NCI-H446 (cell line): ENCODE data around the gene MKLN1.
"Not testable (repeated sequence)": the region's sequence is repeated elsewhere in the genome, so short reads cannot be mapped to it uniquely, and the experiment has no call there.

ENCODE experiments used
- DNase-seq, 2 experiments: peaks; one replicate each; lab custom pipeline; 2025; lab: John Stamatoyannopoulos, UW

MKLN1 gene

DNA sequence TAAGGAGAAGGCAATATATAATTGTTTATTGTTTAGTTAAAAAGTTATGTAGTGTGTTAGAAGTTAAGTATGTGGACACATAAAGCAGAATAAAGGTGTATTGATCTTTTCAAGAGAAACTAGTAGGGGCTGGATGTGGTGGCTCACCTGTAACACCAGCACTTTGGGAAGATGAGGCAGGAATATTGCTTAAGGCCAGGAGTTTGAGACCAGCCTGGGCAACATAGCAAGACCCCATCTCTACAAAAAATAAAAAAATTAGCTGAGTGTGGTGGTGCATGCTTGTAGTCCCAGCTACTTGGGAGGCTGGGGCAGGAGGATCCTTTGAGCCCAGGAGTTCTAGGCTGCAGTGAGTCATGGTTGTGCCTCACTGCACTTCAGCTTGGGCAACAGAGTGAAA, 135.0 kb downstream of the MKLN1 start:
- DNase-seq, result not testable (repeated sequence)

DNA sequence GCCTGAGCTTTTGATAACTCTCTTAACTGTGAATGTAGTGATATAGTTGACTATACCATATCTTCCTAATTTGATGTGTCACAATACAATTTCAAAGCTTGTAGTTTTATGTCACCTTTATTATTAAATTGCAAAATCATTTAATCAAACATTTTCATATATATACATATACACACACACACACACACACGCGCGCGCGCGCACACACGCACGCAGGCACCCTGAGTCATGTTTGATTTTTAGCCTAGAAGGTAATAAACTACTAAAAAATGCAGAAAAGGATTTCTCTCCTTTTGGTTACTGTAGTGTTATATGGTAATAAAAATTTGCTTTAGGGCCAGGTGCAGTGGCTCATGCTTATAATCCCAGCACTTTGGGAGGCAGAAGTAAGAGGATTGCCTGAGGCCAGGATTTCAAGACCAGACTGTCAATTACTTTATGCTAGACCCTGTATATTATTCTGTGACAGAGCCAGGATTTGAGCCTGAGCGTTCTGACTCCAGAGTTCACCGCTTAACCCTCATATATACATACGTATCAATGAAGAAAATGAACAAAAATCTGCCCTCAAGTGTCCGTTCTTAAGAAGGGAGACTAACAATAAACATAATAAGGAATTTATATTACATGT, 139.2 kb downstream of the MKLN1 start:
- DNase-seq, result no peak

DNA sequence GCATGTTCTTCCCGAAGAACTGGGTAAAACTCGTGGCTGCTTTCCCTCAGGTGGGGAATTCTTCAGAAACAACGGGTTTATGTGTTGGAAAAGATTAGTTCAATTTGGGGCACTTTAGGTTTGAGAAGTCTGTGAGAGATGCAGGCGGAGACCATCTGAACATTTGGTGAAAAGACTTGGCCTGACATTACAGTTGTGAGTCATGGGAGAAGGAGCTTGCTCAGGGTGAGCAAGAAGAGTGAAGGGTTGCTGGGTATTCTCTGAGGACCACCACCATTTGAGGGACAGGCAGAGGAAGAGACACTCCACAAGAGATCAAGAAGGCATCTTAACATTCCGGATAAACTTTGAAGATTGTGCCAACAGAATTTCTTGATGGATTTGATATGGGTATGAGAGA, 140.1 kb downstream of the MKLN1 start:
- DNase-seq, result no peak

DNA sequence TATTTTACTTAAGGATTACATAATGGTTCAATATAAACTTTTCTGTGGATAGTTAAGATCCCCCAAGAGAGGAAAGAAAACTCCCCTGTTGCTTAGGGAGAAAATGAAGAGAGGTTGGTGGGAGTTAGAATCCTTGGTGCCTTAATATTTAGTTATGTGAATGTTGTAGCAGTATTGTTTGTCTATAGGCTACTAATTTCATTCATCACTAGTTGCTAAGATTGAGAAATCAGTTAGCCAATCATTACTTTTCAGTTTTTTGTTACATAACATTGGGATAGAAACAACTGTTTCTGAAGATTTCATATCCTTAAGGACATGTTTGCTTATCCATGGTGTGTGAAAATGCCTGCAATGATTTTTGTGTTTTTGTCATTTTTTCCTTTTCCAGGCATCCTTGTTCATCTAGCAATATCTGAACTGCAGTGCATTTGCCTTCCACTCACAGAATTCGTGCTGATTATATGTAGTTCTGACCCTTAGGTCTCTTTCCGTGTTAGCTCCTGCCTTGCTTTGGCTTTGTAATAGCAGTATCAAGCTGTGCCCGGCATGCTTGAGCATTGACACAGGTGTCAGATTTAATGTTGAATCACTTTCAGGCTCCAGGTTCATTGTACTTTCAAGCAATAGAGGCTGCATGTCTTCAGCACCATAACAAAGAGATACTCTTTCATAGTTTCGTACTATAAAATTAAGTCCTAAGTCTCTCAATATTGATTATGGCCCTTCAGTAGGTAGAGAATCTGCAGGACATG, 143.8 kb downstream of the MKLN1 start:
- DNase-seq, result no peak

DNA sequence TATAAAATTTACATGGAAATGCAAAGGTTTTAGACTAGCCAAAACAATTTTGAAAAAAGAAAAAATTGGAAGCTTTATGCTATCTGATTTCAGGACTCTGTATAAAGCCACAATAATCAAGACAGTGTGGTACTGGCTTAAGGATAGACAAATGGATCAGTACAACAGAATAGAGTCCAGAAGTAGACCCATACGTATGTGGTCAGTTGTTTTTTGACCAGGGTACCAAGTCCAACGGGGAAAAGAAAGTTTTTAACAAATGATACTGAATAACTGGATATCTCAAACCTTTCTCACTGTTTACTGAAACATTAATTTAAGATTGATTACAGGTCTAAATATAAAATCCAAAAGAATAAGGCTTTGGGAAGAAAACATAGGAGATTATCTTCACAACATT, 149.1 kb downstream of the MKLN1 start:
- DNase-seq, result no peak

DNA sequence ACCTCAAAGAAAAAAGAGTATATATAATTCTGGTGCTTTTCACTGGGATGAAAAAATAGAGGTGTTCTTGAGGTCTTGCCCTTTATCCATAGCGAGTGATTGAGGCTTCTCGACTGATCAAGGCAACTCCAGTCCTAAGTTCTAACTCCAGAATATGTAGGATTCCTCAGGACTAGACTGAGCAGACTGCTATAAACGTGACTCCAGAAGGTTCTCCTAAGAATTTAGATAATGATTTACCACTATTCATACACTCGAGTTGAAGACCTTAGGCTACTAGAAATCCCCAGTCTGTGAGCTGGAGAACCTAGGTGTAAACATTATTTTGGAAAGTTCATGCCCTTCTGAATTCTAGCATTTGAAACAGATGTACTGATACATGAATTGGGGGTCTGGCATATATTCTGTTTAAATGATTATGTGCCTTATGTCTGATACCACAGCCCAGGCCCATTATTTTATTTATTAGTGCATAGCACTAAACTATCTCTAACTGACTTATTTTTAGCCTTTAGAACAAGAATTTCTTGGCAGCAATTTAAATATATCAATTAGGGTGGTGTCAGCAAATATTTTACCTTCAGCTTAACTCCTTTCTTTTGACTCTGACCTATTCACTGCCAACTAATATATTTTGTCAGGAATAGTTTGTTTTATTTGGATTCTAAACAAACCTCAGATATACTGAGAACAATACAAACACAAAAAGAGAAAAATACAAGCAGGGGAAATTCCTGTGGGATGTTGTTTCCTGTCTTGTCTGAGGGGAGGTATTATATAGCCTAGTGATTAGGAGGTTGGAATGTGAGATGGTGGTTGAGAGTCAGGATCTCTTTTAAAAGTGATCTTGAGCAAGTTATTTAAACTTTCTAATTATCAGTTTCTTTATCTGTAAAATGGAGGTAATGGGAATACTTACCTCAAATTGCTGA, 153.0 kb downstream of the MKLN1 start:
- DNase-seq, result no peak

DNA sequence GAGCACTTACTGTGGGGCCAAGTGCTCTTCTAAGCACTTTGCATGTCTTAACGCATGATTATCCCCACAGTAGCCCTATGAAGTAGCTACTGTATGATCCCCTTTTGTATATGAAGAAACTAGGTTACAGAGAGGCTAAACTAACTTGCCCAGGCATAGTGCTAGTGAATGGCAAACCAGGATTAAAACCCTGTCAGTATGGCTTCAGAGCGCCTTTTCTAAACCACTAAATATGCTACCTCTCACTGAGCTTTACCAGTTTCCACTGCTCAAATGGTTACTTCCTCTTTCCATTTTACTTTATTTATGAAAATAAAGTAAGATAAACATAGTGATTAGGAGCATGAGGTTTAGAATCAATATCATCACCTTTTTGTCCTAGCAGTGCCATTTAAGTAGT, 155.1 kb downstream of the MKLN1 start:
- no peak for DNase-seq

DNA sequence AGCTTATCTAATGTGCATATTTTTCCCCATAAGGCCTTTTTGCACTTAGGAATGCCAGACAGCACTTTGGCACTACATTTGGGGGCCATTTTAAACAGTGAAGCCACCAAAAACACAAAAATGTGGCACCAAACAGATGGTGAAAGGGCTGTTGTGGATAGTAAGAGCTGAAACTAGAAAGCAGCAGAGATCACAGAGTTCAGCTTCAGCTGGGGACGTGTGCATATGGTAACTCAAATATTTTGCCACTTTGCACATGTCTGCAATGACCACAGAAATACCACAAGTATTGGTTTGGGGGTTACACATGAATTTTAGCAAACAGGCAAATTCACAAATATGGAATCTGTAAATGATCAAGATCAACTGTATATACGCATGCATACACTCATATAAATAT, 155.9 kb downstream of the MKLN1 start:
- no peak for DNase-seq

DNA sequence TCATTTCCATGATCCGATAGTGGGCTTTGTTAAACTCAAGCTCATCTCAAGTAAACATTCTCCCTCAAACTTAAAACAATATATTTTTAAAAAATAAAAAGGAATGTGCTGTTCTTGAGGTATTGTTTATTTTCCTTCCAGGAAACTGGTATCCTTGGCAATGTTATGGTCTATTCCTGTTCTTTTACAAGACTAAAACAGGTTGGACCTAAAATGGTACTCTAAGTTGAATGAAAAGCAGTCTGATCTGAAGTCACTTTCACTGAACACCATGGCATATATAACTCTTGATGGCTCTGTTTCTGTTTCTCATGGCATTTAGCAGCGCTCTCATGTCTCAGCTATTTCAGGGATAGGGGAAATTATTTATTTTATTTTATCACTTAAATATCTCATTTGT, 158.7 kb downstream of the MKLN1 start:
- no peak for DNase-seq

DNA sequence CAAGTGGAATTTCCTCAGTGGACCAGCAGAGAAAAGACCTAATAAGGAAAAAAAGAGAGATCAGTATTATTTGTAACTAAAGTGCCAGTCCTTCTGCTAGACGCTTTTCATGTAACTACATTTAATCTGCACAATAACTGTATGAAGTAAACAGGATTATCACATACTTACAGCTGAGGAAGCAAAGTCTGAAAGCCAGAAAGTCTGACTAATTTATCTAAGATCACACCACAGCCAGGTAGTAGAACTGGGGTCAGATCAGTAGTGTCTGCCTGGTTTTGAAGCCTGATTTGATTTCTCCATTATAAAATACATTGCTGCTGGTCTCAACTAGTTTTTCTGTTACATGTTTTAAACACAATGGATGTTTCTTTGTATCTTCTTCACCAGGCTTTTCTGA, 159.5 kb downstream of the MKLN1 start:
- DNase-seq, result no peak

DNA sequence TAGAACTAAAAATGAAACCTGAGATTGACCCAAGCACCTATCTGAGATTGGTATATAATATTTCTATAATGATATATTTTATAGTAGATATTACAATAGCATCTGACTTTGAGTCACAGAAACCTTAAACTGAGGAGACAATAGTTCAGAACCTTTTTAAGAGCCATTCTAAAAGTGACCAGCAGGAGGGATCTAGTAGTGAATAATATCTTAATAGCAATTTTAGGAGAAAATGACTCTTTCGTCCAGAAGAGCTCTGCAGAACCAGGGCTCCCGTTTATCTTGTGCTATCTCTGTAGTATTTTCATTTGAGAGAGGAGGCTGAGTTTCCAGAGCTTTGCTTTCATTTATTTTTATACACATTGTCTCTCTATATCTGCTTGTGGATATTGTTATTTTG, 160.7 kb downstream of the MKLN1 start:
- DNase-seq, result no peak

DNA sequence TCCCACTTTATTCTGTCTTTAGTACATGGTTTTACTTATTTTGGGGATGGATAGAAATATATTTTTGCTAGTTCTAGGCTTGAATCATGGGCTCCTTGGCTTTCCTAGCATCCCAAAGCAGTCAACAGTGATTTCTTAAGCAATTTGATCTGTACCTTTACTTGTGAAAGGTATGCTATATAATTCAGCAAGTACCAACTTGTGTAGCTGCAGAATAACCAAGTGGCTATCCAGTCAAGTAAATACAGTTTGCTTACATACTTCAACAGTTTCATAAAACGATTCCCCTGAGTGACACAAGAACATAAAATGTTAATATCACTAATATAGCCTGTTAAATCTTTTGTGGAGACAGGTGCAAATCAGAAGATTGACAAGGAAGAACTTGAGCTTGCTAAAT, 161.5 kb downstream of the MKLN1 start:
- no peak for DNase-seq

DNA sequence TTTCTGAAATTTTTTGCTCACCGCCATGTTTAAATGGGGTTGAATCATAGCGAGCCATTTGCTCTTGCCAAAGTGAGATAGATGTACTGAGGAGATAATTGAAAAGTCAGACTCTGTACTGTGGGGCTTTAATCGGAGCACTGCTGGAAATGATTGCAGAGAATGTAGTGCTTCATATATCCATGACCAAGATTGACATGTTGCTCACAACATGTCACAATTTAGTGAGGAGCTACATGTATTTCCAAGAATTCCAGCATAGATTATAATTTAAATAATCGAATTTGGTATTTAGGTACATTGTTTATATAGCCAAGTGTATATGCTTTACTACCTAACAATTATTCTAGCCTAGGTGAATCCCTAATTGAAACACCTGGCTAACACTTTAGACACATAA, 162.2 kb downstream of the MKLN1 start:
- DNase-seq, result no peak

DNA sequence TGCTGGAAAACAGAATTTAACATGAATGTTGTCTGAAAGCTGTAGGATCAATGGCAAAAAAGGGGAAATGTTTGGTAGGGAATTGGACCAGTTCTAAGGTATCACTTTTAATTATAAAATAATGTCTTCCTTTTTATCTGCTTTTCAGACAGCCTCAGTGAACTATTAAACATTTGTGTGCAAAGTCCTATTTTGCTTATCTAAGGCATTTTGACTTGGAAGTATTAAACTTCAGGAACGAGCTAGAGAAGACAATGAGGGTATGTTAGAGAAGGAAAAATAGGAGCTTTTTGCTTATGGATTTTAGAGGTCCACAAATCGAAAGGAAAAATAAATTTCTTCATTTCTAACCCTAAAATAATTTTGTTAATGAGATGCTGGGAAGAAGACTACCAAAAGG, 165.4 kb downstream of the MKLN1 start:
- DNase-seq, result no peak

DNA sequence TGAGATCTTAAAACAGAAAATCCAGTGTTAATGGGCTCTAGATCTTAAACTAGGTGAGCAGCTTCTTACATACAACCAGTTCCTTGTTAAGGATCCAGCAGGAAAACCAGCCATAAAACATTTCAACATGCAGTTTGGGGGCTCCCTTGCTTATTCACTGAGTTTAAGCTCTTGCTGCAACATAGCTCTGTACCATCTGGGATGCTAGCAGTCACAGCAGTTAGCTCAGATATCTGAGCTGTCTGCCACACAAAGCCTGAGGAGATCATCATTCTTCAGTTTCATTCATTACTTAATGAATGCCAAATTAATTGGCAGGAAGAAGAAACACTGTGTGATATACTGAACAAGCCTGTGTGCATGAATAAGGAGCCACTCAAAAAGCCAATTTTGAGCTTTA, 165.9 kb downstream of the MKLN1 start:
- no peak for DNase-seq

DNA sequence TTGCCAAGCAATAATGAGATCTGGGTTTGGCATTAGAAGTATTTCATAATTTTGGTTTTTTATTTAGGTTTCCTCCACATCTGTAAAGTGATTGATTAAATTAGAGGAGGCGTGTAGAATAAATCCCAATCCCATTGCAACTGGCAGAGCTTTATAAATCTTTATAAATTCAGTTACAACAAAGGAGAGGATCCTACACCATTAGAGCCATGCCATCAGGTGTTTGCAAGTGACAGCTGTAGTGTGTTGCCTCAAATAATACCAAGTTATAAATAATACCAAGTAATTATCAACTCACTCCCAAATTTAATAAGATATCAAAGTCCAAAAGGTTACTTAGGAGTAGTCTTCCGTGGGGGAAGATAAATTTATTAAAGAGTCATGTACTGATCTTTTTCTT, 166.5 kb downstream of the MKLN1 start:
- DNase-seq, result no peak

DNA sequence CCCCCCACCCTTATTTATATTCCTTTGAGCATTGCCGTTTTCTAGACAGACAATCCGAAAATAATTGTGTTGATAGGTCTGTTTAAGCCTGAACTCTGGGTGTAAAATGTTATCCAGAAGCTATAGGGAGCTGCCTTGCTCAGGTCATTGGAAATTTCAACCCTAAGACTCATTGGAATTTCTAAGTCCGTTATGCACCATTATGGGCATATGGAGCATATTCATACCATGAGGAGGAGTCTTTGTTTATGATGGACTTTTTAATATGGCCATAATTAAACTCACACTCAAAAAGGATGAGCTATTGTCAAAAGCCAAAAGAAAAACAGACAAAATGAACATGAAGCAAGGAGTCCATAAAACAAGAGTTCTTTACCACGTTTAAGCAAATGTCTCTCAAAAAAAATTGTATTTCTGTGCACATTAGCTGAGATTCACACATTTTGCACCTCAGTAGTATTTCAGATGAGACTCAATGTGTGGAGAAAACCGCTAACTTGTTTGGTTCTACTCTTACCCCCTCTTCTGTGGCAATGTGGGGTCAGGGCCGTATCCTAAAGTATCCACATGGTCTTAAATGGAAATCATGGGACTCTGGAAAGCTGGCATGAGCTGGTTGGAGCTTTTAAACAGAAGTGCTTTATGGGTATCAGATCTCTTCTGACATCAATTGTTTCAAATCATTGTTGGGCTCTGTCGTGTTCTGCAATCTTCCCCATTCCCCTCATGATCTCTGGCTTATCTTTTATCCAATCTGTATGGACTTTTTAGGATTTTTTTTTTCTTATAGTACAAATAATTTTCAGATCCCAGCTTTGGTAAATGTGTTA, 168.2 kb downstream of the MKLN1 start:
- no peak for DNase-seq

DNA sequence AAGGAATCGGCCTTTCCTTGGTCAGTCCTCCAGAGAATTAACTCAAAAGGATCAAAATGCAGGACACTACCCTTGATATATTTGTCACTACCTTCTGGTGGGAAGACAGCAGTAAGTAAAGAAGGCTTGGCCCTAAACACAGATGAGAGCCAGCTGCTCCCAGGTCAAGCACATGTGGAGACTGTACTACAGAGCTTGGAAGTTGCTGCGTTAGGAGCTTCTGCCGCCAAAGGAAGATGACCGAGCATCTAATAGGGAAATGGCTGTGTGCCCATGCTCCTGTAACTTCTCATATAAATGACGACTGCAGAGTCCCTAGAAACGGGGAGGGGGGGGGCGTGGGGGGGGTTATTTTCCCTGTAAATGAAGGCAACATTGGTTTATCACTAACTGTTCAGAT, 169.8 kb downstream of the MKLN1 start:
- no peak for DNase-seq

DNA sequence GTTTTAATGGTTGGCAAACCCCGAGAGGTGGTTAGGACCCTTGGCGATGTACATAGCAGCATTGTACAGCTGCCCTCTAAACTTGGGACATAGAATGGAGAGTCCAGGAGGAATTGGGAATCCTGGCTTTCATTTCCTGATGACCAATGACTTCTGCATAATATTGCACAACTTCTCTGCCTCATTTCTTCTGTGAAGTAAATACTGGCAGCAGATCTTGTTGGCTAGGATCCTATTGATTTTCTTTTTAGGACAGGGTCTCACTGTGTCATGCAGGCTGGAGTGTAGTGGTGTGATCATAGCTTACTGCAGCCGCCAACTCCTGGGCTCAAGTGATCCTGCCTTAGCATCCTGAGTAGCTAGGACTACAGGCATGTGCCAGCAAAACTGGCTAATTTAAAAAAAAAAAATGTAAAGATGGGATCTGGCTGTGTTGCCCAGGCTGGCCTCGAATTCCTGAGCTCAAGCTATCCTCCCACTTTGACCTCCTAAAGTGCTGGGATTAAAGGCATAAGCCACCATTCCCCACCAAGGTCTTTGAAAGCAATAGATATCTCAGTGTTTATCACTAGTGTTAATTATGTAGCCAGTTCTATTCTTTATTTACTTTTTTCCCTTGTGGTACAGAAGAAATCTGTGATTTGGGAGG, 170.7 kb downstream of the MKLN1 start:
- DNase-seq, result no peak

DNA sequence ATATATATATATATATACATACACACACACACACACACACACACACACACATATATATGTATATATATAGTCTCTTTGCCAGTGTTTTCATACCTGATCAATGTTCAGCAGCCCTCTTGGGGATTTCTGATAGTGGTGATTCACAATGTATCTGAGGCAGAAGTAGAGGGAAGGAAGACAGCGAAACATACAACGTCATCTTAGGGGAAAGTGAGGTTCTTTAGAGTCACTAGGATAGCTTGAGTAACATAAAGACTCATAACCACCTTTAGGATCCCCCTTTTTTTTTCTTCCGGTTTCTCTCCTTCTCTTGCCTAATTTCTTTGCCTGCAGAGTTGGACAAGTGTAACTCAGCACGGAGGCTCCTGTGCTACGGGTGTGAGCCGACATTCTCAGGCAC, 172.1 kb downstream of the MKLN1 start:
- no peak for DNase-seq

DNA sequence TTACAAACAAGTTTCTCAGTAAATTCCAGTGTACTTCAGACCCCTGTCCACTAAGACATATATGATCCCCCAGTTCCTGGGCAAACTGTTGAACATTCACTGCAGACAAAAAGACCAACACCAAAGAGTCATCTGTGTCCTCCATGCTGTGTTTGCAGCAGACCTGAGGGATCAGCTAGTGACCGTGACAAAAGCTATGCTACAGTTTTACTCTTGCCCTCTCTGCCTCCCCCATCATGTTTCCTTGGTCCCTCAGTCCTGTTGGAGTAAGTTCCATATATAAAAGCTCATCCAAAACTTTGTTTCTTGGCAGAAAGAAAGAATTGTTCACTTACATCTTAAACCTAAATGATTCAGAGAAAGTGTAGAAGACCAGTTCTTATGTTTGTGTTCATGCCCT, 172.7 kb downstream of the MKLN1 start:
- no peak for DNase-seq

DNA sequence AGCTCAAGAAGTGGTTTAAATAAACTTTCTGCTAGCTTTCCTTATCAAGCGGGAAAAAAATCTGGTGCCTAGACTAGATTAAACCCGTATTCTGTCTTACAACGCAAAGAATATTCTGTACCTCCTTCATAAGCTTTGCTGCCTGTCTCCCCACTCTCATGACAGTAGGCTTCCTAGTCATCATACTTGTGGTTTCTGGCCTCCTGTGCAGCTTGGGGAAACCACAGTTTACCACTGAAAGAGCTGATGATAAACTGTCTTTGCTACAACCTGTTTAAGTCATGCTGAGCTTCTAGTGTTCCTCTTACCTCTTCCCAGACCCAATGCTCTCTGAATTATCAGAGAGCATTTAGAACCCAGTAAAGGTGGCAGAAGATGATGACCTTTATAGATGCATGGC, 173.7 kb downstream of the MKLN1 start:
- DNase-seq, result no peak
